Measurements from ENCODE around the gene SMPDL3A. TPM values are rescaled to one million over a fixed set of nuclear protein-coding genes. Genes with fewer than 3 reads are reported as not detected.
A peak's percentile ranks its signal among the peaks of the same experiment; 100 is the strongest.
"Not testable (repeated sequence)": the region's sequence is repeated elsewhere in the genome, so short reads cannot be mapped to it uniquely, and the experiment has no call there.

The SMPDL3A gene
- total and polyA plus RNA-seq, 2 of the 13 experiments (the other 11 are each of a cell fraction or from before 2014, with no cell fraction given): 7.8 to 17.3 TPM

GRCh38 chr6:122740936-122741335, 48.1 kb upstream of the SMPDL3A start (continued):
- TF ChIP-seq FOXA1 (IDR thresholded peaks at IDR 0.05) (no peak), FOXA1 (CRISPR knock-in tag; IDR thresholded peaks at IDR 0.05) (no peak), ZNF484 (CRISPR knock-in tag; IDR thresholded peaks at IDR 0.05; ENCODE audit: borderline replicate concordance, low read depth) (no peak), ZNF160 (CRISPR knock-in tag; IDR thresholded peaks at IDR 0.05) (no peak), SNRNP70 (IDR thresholded peaks at IDR 0.05; ENCODE audit: low read depth, low read length) (no peak)

- peak; percentile 50 for TF ChIP-seq SMC3 (IDR thresholded peaks at IDR 0.05; ENCODE audit: low read length)
- TF ChIP-seq STAG1 (CRISPR knock-in tag; IDR thresholded peaks at IDR 0.05): peak; percentile 44
- peak; percentile 46 for TF ChIP-seq CTCF (CRISPR knock-in tag; IDR thresholded peaks at IDR 0.05)
- POLR2A ChIA-PET: interaction anchor here (0.9 kb wide), 1 partner anchor 95 kb away, joined by 5 read pairs; no protein-coding TSS in a partner anchor
- H3K79me2 ChIP-seq (ENCODE audit: insufficient read depth, low read length); H3K9me3 ChIP-seq (ENCODE audit: low read length); H4K20me1 ChIP-seq (ENCODE audit: insufficient read depth, low read length); H3K4me1 ChIP-seq (ENCODE audit: insufficient read depth, low read length); H3K4me2 ChIP-seq (ENCODE audit: low read depth, low read length); H3K36me3 ChIP-seq (replicated peaks in 1 of 2; ENCODE audit: control insufficient read depth in 1 of 2, insufficient read depth in 2 of 2, low read length in 2 of 2); H3K9ac ChIP-seq (ENCODE audit: insufficient read depth, low read depth, low read length); H3K27me3 ChIP-seq (ENCODE audit: control insufficient read depth in 1 of 2, insufficient read depth in 2 of 2, low read length in 2 of 2); H3K27ac ChIP-seq (ENCODE audit: extremely low read length, insufficient read depth, low read length); H3K4me3 ChIP-seq (replicated peaks in 1 of 3; ENCODE audit: insufficient read depth in 1 of 3, low read depth in 2 of 3, low read length in 3 of 3); BruUV-seq (replicated peaks); H2AFZ ChIP-seq (ENCODE audit: low read length); FAIRE-seq: not testable (repeated sequence)
- DNase-seq (ENCODE audit: low spot score) (peak; percentile 20), ATAC-seq (peak; percentile 57; the same call in 2 of the 3 replicates)
- intact Hi-C loops (cut with micrococcal nuclease; ENCODE audit: unreplicated experiment): loop anchor here (1.0 kb wide), 1 partner anchor 95 kb away; no protein-coding TSS in a partner anchor
- CTCF ChIA-PET (ENCODE audit: low intra/inter-chr PET ratio, low total read pairs): interaction anchor here (4.1 kb wide), 1 partner anchor 95 kb away, joined by 33 read pairs; no protein-coding TSS in a partner anchor
- WGBS (ENCODE audit: low lambda C conversion rate): 16% methylated on average over 8 of the region's 8 CpGs
- in situ Hi-C loops (cut with HindIII; ENCODE audit: extremely low pct_ligation_motif_present, low pct_unique_long_range_greater_than_20kb): loop anchor here (25.0 kb wide), 1 partner anchor 568 kb away; no protein-coding TSS in a partner anchor
Observed at GRCh38 chr6:122744247-122744646, 44.8 kb upstream of the SMPDL3A start.

- FAIRE-seq; H3K9me3 ChIP-seq (ENCODE audit: low read length); H3K27ac ChIP-seq (ENCODE audit: extremely low read length, insufficient read depth, low read length); H3K27me3 ChIP-seq (ENCODE audit: control insufficient read depth in 1 of 2, insufficient read depth in 2 of 2, low read length in 2 of 2); H3K4me1 ChIP-seq (ENCODE audit: insufficient read depth, low read length); H3K4me3 ChIP-seq (replicated peaks in 1 of 3; ENCODE audit: insufficient read depth in 1 of 3, low read depth in 2 of 3, low read length in 3 of 3); H4K20me1 ChIP-seq (ENCODE audit: insufficient read depth, low read length); BruUV-seq (replicated peaks); H3K36me3 ChIP-seq (replicated peaks in 1 of 2; ENCODE audit: control insufficient read depth in 1 of 2, insufficient read depth in 2 of 2, low read length in 2 of 2); DNase-seq (ENCODE audit: low spot score); H3K79me2 ChIP-seq (ENCODE audit: insufficient read depth, low read length); ATAC-seq; H3K9ac ChIP-seq (ENCODE audit: insufficient read depth, low read depth, low read length); H2AFZ ChIP-seq (ENCODE audit: low read length); H3K4me2 ChIP-seq (ENCODE audit: low read depth, low read length); POLR2A ChIA-PET: not testable (repeated sequence)
- 37% methylated on average over 3 of the region's 3 CpGs for WGBS (ENCODE audit: low lambda C conversion rate)
- CTCF ChIA-PET (ENCODE audit: low intra/inter-chr PET ratio, low total read pairs): interaction anchor here (4.1 kb wide), 1 partner anchor 94 kb away, joined by 33 read pairs; no protein-coding TSS in a partner anchor
- intact Hi-C loops (cut with micrococcal nuclease; ENCODE audit: unreplicated experiment): loop anchor here (1.0 kb wide), 1 partner anchor 94 kb away; no protein-coding TSS in a partner anchor
- in situ Hi-C loops (cut with HindIII; ENCODE audit: extremely low pct_ligation_motif_present, low pct_unique_long_range_greater_than_20kb): loop anchor here (25.0 kb wide), 1 partner anchor 567 kb away; no protein-coding TSS in a partner anchor
Observed at GRCh38 chr6:122744856-122745255, 44.2 kb upstream of the SMPDL3A start.
